ENCODE measurements around the gene LMAN2.
A peak's percentile ranks its signal among the peaks of the same experiment; 100 is the strongest.
"Not testable (repeated sequence)": the region's sequence is repeated elsewhere in the genome, so short reads cannot be mapped to it uniquely, and the experiment has no call there.

Gene LMAN2

GRCh38 chr5:177364159-177364962 lies 12.9 kb upstream of the LMAN2 start:
- DNase-seq = no peak

DNA sequence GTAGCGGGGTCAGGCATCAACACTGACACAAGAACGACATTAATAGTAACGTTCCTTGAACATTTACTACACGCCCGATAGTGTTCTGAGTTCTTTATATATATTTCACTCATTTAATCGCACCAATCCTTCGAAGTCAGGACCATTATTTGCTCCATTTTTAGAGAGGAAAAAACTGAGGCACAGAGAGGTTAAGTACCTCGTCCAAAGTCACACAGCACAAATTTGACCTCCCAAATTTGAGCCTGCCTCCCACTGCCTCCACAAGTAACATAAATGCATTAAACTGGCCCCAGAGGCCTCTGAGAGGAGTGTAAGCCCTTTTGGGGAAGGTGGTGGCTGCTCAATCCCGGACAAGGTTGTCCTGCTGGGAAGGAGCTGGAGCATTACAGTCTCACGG lies 12.1 kb upstream of the LMAN2 start:
- no peak for DNase-seq

DNA sequence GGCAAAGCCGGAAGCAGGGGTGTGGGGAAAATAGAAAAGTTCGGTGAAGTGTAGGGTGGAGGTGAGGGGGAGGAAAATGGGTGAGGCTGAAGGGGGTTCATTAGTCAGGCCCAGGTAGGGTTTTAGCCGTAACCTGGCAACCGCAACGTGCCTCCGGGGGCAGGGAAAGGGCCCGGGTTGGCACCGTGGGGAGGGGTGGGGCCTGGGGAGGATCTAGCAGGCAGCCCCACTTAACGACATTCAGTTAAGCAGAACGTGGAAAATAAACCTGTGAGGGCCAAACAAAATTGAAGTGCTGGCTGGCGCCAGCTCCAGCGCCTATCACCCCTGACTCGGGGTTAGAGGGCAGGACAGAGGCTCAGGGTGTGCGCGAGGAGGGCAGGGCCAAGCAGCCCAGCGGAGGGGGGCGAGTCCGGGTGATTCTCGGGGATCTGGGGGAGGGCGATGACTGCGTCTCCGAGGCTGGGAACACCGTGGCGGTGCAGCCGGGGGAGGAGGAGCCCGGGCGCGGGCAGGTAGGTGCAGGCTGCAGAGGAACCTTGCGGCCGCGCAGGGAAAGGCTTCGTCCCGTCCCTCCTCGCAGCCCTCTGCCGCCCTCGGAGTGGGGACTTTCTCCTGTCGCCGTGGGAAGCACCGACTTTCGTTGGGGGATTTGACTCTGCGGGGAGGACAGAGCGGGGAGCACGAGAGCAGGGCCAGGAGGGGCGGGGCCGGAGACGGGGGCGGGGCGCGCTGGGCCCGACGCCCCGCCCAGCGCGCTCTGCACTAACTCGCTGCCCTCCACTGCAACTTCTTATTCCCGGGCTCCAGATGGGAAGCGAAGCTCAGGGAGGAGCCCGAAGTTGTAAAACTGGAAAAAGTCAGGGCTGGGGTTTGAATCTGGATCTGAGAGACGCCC lies 11.4 kb upstream of the LMAN2 start:
- DNase-seq = peak; percentile 70

- DNase-seq = no peak
These were observed 10.8 kb upstream of the LMAN2 start for GRCh38 chr5:177362292-177362609.

DNA sequence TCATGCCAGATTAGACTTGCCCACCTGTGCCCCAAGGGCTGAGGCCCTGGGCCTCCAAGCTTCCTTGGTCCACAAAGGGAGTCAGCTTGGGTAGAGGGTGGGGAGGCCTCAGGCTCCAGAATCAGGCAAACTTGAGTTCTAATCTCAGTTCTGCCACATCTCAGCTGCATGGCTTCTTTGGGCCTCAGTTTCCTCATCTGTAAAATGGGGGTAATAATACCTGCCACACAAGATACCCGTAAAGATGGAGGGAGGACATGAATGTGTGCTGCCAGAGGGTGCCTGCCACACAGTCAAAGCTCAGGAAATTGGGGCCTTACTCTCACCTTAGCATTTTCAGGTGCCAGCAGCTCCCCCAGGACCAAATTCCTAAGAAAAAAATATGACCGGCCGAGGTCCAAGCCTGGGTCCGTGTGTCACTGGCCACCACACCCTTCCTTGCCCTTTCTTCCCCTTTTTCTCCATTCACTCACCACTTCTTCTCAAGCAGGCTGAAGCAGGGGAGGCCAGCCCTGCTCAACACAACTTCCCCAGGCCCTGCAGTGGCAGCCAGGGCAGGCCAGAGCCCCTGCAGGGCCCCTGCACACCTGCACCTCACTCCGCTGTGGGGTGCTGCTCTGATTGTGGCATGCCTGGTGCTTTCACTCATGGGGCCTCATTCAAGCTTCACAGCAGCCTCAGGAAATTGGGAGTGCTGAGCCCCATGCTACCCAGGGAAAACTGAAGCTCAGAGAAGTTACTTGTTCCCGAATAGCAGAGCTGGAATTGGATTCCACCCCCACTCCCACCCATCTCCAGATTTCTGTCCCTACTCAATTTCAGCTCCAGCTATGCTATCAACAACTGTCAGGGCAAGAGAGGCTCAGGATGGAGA lies 10.2 kb upstream of the LMAN2 start:
- DNase-seq = no peak

GRCh38 chr5:177360740-177361139 lies 9.3 kb upstream of the LMAN2 start:
- not testable (repeated sequence) for DNase-seq

GRCh38 chr5:177359860-177360259 lies 8.4 kb upstream of the LMAN2 start:
- DNase-seq = no peak

DNA sequence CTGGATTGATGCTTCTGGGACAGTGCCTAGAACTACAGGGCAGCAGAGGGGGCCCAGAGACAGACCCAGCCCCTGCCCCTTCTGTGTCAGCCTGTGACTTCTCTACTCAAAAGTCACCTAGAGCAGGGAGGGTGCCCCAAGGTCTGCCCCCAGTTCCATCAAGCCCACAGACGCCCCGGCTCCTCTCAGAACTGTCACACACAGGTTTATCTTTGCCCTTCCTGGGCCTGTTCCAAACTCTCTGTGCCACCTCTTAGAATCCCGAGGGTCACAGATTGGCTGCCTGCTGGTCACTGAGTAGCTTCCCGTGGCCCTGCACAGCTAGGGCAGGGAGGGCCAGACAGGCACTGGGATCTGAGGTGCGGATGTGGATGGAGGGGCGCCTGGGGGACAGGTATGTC lies 8.0 kb upstream of the LMAN2 start:
- DNase-seq = no peak

GRCh38 chr5:177358370-177358819 lies 6.9 kb upstream of the LMAN2 start:
- no peak for DNase-seq

DNA sequence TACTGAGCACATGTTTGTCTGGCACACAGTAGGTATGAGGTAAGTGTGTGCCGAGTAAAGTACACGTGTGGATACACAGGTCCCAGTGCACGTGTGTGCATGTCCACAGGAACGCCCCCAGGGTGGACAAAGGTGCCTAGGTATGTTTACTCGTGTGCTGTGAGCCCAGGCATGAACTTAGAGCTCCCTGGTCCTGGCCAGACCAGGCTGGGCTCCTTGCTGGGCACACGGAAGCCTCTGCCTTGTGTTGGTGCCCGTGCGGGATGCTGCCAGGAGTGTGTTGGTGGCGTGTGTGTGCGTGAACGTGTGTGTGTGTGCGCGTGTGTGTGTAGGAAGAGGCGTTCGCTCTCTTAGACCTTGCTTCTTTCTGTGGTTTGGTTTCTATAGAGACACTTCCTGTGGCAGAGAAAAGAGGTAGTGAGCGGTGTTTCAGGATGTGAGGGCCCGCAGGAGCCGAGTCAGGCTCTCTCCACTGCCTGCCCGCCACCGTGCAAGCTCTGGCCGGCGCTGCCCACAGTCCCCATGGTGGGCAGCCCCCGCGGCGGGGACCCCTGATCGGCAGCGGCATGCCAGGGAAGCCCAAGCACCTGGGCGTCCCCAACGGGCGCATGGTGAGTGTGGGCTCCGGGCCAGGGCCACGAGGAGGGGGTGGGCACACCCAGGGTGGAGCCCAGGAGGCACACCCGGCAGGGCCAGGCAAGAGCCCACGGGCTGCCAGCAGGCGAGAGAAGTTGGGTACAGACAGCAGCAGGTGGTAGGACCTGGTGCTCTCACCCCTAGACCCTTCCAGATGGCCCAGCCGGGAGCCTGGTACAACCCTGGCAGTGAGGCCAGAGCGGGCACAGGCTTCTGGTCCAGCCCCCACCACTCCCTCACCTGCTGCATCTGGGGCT lies 6.2 kb upstream of the LMAN2 start, which contains the start of gene RGS14:
RGS14 (plus strand) TSS at position 466 of the 893 bp plus-strand sequence; CDS start at position 567, 101 bp downstream.
- peak; percentile 69 for DNase-seq

DNA sequence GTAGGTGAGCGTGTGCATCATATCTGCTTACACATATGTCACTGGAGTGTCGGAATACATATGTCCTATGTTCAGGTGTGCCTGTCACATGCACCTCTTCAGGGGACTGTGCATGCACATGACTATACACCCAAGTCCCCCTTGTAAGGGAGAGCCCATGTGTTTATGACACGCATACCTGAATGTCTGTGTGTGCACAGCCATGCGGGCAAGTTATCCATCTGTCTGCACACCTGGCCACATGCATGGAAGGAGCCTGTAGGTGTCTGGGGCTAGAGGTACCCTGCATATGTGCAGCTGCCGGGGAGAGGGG lies 5.6 kb upstream of the LMAN2 start:
- no peak for DNase-seq

DNA sequence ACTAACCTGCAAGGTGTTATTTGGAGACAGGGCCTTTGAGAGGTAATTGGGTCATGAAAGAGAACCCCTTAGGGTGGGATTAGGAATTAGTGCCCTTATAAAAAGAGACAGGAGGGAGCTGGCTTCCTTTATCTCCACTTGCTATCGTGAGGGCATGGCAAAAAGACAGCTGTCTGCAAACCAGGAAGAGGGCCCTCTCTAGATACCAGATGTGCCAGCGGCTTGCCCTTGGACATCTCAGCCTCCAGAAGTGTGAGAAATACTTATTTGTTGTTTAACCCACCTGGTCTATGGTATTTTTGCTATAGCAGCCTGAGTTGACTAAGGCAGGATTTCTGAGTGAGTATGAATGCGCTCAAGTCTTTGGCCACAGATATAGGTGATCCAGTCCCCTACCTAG lies 5.3 kb upstream of the LMAN2 start:
- DNase-seq = no peak

DNA sequence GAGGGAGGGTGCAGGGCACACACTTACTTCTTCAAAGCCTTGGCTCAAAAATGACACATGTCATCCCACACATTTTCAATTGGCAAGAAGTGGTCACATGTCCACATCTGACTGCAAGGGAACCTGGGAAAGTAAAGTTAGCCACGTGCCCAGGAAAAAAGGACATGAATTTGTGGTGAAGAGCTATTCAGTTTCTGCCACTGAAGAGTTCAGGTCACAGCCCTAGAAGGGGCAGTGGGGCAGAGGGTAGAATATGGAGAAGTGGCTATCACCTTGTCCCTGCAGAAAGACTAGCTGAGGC lies 4.3 kb upstream of the LMAN2 start:
- no peak for DNase-seq

GRCh38 chr5:177355162-177355867 lies 3.8 kb upstream of the LMAN2 start:
- no peak for DNase-seq

- DNase-seq = no peak
These were observed 3.2 kb upstream of the LMAN2 start for GRCh38 chr5:177354711-177355110.

- no peak for DNase-seq
These were observed 2.8 kb upstream of the LMAN2 start for GRCh38 chr5:177354256-177354655.

- no peak for DNase-seq
These were observed 1.6 kb upstream of the LMAN2 start for GRCh38 chr5:177353093-177353492.

DNA sequence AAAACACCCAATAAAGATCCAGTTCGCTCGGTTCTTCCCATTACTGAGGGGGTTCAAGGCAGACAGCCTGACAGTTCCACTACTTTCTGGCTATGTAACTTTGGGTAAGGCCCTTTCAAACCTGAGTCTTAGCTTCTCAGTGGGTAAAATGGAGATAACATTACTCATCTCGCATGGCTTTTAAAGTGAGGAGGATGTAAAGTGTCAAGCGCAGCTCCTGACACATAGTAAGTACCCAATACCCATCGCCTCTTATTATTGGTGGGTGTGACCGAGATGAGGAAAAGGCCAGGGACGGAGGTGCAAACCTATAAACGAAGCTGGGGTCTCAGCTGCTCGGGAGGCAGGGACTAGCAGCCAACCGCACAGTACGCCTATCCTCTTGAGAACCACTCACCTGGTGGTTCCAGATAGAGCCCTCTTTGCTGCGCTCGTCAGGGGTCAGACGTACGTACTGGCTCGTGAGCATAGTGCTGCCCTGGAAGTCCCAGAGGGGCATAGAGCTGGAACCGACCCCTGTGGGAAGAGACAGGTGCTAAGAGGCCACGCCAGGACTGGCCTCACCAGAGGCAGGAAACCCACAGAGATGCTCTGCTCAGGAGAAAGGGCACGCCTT lies 584 bp downstream of the LMAN2 start:
- no peak for DNase-seq

- no peak for DNase-seq
These were observed 1.7 kb downstream of the LMAN2 start for GRCh38 chr5:177349762-177350161.

GRCh38 chr5:177349362-177349647 lies 2.2 kb downstream of the LMAN2 start:
- no peak for DNase-seq

DNA sequence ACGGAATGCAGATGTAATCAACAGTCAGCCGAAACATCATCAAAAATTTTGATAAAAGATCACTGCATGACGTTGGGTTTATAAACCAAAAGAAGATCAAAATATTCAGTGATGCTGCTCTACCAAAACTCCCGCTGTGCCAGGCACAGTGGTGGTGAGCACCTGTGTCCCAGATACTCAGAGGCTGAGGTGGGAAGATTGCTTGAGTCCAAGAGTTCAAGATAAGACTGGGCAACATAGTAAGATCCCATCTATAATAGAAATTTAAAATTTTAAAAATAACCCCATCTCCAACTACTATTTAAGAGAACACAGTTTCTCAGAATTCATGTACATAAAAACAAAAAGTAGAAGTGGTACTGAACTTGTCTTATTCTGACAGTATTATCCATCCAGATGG lies 3.8 kb downstream of the LMAN2 start:
- no peak for DNase-seq

DNA sequence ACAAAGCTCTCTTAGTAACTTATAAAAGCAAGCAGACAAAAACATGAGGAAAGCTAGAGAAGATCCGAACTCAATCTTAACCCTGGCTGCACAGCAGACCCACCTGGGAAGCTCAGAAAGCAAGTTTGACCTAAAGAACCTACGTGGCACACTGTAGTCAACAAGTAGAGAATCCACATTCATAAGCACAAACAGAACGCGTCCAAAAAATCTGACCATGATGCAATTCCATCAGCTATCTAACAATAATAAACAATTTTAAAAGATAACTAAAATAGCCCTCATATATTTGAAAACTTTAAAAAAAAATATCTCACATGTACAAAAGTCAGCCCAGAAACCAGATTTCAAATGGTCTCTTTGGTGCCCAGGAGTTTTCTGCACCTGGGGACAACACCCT lies 4.6 kb downstream of the LMAN2 start:
- no peak for DNase-seq
